Spleen (tissue), 13 donors: Measurements from ENCODE around the gene PGRMC2. TPM values are rescaled to one million over a fixed set of nuclear protein-coding genes. Genes with fewer than 3 reads are reported as not detected.

ENCODE experiments used
- DNase-seq: peaks from one replicate; pipeline ENCODE4 v3.0.0-alpha.2; 2020
- H3K27ac ChIP-seq, 8 donors: fragments of 200-600 bp; sonication (generic) in 7 of 8; 1 replicate in 4 of 8; 2 replicates in 4 of 8; pipeline versions ENCODE4 v1.5.0 to v1.8.0; 2016 to 2021; ENCODE audit warnings: inconsistent platforms in 4 of 8, mild to moderate bottlenecking in 4 of 8, moderate library complexity in 1 of 8
- H3K27me3 ChIP-seq, 7 donors: fragments of 200-600 bp; sonication (generic) in 6 of 7; replicated peaks in 1 of 7; 1 replicate in 4 of 7; 2 replicates in 3 of 7; pipeline versions ENCODE4 v1.5.0 to v1.8.0; 2016 to 2021; ENCODE audit warnings: inconsistent platforms in 3 of 7, mild to moderate bottlenecking in 1 of 7
- H3K36me3 ChIP-seq, 6 donors: fragments of 200-600 bp; sonication (generic) in 5 of 6; 1 replicate in 4 of 6; 2 replicates in 2 of 6; pipeline versions ENCODE4 v1.5.0 to v1.8.0; 2016 to 2021; ENCODE audit warnings: inconsistent platforms in 2 of 6
- H3K4me1 ChIP-seq, 6 donors: fragments of 200-600 bp; sonication (generic) in 5 of 6; 1 replicate in 3 of 6; 2 replicates in 3 of 6; pipeline versions ENCODE4 v1.5.0 to v1.8.0; 2016 to 2021; ENCODE audit warnings: inconsistent platforms in 3 of 6
- H3K4me3 ChIP-seq, 8 donors: fragments of 200-600 bp; sonication (generic) in 7 of 8; 1 replicate in 4 of 8; 2 replicates in 4 of 8; pipeline versions ENCODE4 v1.5.0 to v1.8.0; 2016 to 2021; ENCODE audit warnings: inconsistent platforms in 4 of 8, mild to moderate bottlenecking in 4 of 8, moderate library complexity in 2 of 8
- H3K9me3 ChIP-seq, 8 donors: fragments of 200-600 bp; sonication (generic) in 7 of 8; 1 replicate in 4 of 8; 2 replicates in 4 of 8; pipeline versions ENCODE4 v1.5.0 to v1.8.0; 2016 to 2021; ENCODE audit warnings: inconsistent platforms in 4 of 8
- POLR2A ChIP-seq, 3 donors: fragments of 450-650 bp; IDR thresholded peaks; one replicate each; pipeline ENCODE4 v1.5.1; 2017; ENCODE audit warnings: antibody characterized with exemption in 3 of 3, mild to moderate bottlenecking in 1 of 3
- POLR2AphosphoS5 ChIP-seq, 3 donors: sonication (generic); formaldehyde crosslinking; IDR thresholded peaks; one replicate each; pipeline ENCODE4 v1.5.1; 2017; ENCODE audit warnings: antibody characterized with exemption in 3 of 3
- WGBS, 5 donors: extraction: QIAGEN DNeasy Blood & Tissue Kit in 3 of 5; methylation state at CpG; one replicate each; pipeline versions ENCODE4 v1.1.5 to v1.1.7; 2013 to 2018; 5-methylcytosine and 5-hydroxymethylcytosine counted together
- intact Hi-C: fragments of 100-400 bp; cut with DNase I; formaldehyde crosslinking; loops from one replicate; pipeline ENCODE4 v1.15.0; 2023; ENCODE audit warnings: low total_unique reads
- long read RNA-seq, 2 donors: transcript quantifications; one replicate each; lab custom pipeline, GENCODE V29; 2026
- polyA plus RNA-seq, 3 donors: library from polyadenylated mRNA; stranded (reverse); fragments of 200-250 nt; gene quantifications; one replicate each; pipeline ENCODE4 v1.2.1, GENCODE V29; 2013
- total RNA-seq, 7 donors: library from RNA; depleted of rRNA in 3 of 7; stranded (reverse); fragments of >200 nt in 3 of 7; fragmentation: NEBNext Ultra II Directional in 4 of 7; extraction: Animal tissue kit (Norgen Biotek cat#: 25700) in 4 of 7; gene quantifications; one replicate each; pipeline versions ENCODE4 v1.1.0 to v1.2.1, GENCODE V29; 2016 to 2021
- TF ChIP-seq, protein P1 (sequence below), 11 experiments: fragments of 200-600 bp in 7 of 11; fragments of 450-650 bp in 4 of 11; sonication (generic) in 4 of 11; IDR thresholded peaks in 8 of 11; conservative IDR thresholded peaks in 3 of 11; 1 replicate in 7 of 11; 2 replicates in 4 of 11; pipeline versions ENCODE4 v1.4.0 to v1.8.0; 2016 to 2021; ENCODE audit warnings: antibody characterized with exemption in 11 of 11, inconsistent platforms in 4 of 11, mild to moderate bottlenecking in 1 of 11
- donor health status: healthy with polysubstance abuse.
- donor health status: DM: no; HTN: no; CAD: no; lungs with moderate emphysema.
- donor health status: DM: no; HTN: no; CAD: no.
- donor health status: Bipolar disorder and iron deficiency.
- donor health status: healthy.
- donor health status: DM: no; HTN: no; CAD: no.
- donor health status: DM: yes; HTN: yes; CAD: no.

The PGRMC2 gene
- 10 to 100 TPM; 22.2 to 46.8 (median 33.9) TPM for total RNA-seq
- 10 to 100 TPM; 13.8 to 19.5 (median 18.0) TPM for polyA plus RNA-seq
- long read RNA-seq, donor 1, transcript PGRMC2-208 (3 exons, 3,783 nt), result major isoform, 33 of 44 reads
- long read RNA-seq, donor 1, partial matches to known transcripts, result 9 of 44 reads
- long read RNA-seq, donor 1, other reads (novel, unspliced or antisense), result 0 of 44 reads
- long read RNA-seq, donor 2, transcript PGRMC2-208 (3 exons, 3,783 nt), result major isoform, 24 of 28 reads
- long read RNA-seq, donor 2, partial matches to known transcripts, result 0 of 28 reads
- long read RNA-seq, donor 2, other reads (novel, unspliced or antisense), result 0 of 28 reads

DNA sequence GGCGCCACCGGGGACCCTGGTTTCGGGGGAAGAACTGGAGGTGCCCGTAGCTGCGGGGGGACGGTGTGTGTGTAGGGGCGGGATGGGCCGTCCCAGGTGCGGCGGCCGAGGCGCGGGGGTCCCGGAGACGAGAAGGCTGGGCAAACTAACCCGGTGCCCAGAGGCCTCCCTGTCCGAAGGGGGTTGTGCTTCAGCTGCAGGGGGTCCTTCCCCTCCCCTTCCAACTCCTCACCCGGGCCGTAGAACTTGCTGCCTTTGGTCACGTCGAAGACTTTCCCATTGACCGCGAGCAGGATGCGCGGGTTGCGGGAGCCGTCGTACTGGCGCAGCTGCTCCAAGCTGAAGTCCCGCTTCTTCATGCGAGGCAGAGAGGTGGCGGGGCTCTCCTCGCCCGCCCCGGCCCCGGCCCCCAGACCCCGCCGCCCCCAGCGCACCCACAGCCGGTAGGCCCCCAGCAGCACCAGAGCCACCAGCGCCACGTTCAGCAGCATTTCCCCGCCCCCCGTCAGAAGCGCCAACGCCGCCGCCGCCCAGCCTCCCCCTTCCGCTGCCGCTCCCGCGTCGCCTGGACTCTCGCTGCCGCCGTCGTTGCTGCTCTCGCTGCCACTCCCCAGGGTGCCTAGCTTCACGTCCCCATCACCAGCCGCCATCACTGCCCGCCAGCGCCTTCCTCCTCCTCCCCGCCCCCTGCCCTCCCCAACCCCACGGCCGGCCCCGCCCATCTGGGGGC is at the start of gene PGRMC2:
PGRMC2 (minus strand) TSS at position 673 of the 730 bp plus-strand sequence; CDS start at position 650, 23 bp downstream.
- 0 to 1% (median 1%) methylated on average over 33 to 67 of the region's 67 CpGs for WGBS, 5 donors
- TF ChIP-seq POLR2AphosphoS5 (IDR thresholded peaks at IDR 0.05) (peak in 1 of 3 donors; percentile 71), POLR2A (IDR thresholded peaks at IDR 0.05) (peak in 1 of 3 donors; percentile 41)
- TF ChIP-seq, protein P1, sequence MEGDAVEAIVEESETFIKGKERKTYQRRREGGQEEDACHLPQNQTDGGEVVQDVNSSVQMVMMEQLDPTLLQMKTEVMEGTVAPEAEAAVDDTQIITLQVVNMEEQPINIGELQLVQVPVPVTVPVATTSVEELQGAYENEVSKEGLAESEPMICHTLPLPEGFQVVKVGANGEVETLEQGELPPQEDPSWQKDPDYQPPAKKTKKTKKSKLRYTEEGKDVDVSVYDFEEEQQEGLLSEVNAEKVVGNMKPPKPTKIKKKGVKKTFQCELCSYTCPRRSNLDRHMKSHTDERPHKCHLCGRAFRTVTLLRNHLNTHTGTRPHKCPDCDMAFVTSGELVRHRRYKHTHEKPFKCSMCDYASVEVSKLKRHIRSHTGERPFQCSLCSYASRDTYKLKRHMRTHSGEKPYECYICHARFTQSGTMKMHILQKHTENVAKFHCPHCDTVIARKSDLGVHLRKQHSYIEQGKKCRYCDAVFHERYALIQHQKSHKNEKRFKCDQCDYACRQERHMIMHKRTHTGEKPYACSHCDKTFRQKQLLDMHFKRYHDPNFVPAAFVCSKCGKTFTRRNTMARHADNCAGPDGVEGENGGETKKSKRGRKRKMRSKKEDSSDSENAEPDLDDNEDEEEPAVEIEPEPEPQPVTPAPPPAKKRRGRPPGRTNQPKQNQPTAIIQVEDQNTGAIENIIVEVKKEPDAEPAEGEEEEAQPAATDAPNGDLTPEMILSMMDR (IDR thresholded peaks at IDR 0.05 in 8 of 11, conservative IDR thresholded peaks at IDR 0.05 in 3 of 11), result no peak
- peak within 1 kb of the TSS; percentile 78 to 97 (median 90) for H3K4me3 ChIP-seq
- intact Hi-C loops, result no loop called here
- peaks cover 0 to 11% (median 0%) of the 10 kb centered on the region in 6 donors for H3K36me3 ChIP-seq
- H3K9me3 ChIP-seq, result no peaks in the 10 kb centered on the region
- H3K27ac ChIP-seq, result peak within 1 kb of the TSS; percentile 89 to 96 (median 92)
- DNase-seq, result no peak
- peaks cover 15 to 53% (median 38%) of the 10 kb centered on the region in 6 donors for H3K4me1 ChIP-seq
- no peaks in the 10 kb centered on the region for H3K27me3 ChIP-seq

GRCh38 chr4:128335541-128335940 is 47.9 kb upstream of the PGRMC2 start:
- TF ChIP-seq POLR2A (IDR thresholded peaks at IDR 0.05) (no peak), POLR2AphosphoS5 (IDR thresholded peaks at IDR 0.05) (no peak)
- TF ChIP-seq, protein P1 (IDR thresholded peaks at IDR 0.05 in 8 of 11, conservative IDR thresholded peaks at IDR 0.05 in 3 of 11), result no peak
- Histone ChIP-seq H3K36me3 (no peaks in the 10 kb centered on the region), H3K4me3 (no peak overlapping the region), H3K27ac (no peak overlapping the region), H3K27me3 (no peaks in the 10 kb centered on the region), H3K4me1 (no peaks in the 10 kb centered on the region), H3K9me3 (no peaks in the 10 kb centered on the region)
- intact Hi-C loops, result no loop called here
- 87 to 96% (median 95%) methylated on average over 3 of the region's 3 CpGs for WGBS, 5 donors
- DNase-seq, result no peak

DNA sequence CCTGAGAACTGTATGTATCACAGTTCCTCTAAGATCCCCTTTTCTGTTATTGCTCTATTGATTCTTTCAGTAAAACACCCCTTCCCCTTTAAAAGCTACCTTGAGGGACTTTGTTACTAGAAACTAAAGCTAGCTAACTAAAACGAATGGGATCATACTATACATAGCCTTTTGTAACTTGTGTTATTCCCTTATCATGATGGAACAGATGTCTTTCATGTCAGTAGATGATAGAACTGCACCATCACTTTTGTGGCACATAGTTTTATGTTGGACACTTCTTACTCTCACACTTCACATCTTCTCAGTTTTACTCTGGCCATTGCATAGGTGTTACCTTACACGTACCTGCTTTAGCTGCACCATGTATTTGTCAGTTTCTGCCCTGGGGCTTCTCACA is 46.6 kb upstream of the PGRMC2 start:
- 71 to 83% (median 77%) methylated on average over 2 of the region's 2 CpGs for WGBS, 5 donors

More for the DNA sequence above, 46.6 kb upstream of the PGRMC2 start:
- intact Hi-C loops, result no loop called here
- Histone ChIP-seq H3K27ac (no peak overlapping the region), H3K4me1 (no peaks in the 10 kb centered on the region), H3K27me3 (no peaks in the 10 kb centered on the region), H3K4me3 (no peak overlapping the region), H3K36me3 (no peaks in the 10 kb centered on the region), H3K9me3 (no peaks in the 10 kb centered on the region)
- no peak for DNase-seq
- TF ChIP-seq POLR2A (IDR thresholded peaks at IDR 0.05) (no peak), POLR2AphosphoS5 (IDR thresholded peaks at IDR 0.05) (no peak)
- TF ChIP-seq, protein P1 (IDR thresholded peaks at IDR 0.05 in 8 of 11, conservative IDR thresholded peaks at IDR 0.05 in 3 of 11), result no peak
